Endometrium (tissue), 2 donors: ENCODE measurements around the gene SPC25.

Experiments
- FAIRE-seq: peaks from 2 replicates; lab custom pipeline; 2012; peaks lifted over from hg19 to GRCh38; lab: Jason Lieb, UNC
- donor health status: control.
- donor health status: control.

The SPC25 gene

DNA sequence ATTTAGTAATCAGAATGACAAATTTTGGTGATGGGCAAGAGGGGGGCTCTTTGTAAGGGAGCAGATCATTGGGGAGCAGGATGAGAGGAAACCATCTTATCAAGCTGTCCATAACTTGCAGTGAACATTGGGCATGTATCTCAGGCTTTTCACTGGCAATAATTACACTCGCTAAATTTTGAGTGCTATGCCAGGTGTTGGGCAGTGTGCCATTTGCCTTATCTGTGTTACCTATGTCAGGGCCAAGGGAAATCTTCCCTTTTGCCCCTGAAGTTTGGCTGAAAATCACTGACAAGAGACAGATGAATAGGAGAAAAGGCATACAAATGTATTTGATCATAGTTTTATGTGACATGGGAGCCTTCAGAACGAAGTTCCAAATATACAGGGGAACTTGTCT, 48.8 kb downstream of the SPC25 start:
- no peak for FAIRE-seq

DNA sequence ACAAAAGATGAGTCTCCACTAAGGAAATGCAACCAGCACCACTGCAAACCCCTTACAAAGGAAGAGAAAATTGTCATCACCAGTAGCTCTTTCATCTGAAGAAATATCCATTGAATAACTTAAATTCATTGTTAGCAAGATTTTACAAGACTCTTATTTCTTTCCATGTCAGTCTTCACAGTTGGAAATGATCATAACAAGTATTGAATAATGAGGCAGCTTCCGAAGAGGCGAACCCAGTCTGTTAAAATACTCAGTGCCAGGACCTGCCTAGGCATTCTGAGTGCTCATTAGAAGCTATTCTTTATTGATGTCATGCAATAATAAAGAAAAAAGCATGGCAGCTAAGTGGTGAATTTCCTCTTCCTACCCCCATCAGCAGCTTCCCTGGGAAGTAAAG, 54.3 kb downstream of the SPC25 start:
- FAIRE-seq = no peak

DNA sequence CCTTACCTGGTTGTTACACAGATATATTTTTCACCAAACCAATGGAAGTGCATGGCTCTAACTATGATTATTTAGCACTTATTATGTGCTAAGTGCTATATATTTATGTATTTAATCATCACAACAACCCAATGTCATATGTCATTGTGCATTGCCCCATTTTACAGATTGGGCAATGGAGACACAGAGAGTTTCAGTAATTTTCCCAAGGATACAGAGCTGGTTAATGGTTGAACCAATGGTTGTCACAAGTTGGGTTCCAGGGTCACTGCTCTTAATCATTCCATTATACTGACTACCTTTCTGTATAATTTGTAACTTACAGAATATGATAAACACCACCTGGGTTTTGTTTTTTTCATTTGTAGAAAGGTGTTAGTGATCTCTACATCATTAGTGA, 58.6 kb downstream of the SPC25 start:
- FAIRE-seq = no peak

DNA sequence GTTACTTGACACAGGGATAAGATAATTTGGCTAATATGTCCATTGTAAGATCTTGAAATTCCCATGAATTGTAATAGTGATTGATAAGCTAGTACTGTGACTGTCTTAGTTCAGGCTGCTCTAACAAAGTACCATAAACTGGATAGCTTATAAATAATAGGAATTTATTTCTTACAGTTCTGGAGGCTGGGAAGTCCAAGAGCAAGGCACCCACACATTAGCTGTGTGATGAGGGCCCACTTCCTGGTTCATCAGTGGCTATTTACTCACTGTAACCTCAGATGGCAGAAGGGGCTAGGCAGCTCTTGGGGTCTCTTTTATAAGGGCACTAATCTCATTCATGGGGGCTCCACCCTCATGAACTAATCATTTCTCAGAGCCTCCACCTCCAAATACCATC, 59.3 kb downstream of the SPC25 start:
- no peak for FAIRE-seq

DNA sequence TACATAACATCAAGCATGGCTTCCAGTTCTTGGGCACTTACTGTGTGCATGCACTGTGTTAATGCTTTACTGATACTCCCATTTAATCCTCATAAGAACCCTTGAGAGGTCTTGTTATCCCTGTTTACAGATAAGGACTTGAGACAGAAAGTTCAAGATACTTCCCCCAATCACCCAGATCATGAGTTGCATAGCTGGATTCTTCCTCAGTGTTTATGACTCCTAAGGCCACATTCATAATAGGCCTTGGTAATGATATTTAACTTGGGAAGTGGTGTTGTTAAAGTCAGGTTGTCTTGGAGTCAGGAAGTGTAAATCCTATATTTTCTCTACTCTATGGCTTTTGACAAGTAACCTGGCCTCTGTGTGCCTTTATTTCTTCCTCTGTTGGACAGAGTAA, 65.1 kb downstream of the SPC25 start:
- no peak for FAIRE-seq

DNA sequence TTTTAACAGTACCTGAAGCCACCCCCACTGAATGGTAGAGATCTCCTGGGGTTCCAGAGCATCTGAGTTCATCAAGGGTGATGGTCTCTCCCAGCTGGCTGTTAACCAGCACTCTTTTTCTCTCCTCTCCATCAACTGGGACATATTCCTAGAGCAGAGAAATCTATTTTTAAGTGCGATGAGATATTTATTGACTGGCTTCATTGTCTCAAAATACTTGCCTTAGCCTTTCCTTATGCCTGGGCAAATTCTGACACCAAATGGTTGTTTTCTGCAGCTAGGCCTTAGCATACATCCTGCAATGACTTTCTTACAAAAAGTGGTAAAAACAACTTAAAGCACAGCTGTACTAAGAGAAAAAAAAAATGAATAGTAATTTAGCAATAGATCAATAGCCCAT, 68.2 kb downstream of the SPC25 start:
- no peak for FAIRE-seq

DNA sequence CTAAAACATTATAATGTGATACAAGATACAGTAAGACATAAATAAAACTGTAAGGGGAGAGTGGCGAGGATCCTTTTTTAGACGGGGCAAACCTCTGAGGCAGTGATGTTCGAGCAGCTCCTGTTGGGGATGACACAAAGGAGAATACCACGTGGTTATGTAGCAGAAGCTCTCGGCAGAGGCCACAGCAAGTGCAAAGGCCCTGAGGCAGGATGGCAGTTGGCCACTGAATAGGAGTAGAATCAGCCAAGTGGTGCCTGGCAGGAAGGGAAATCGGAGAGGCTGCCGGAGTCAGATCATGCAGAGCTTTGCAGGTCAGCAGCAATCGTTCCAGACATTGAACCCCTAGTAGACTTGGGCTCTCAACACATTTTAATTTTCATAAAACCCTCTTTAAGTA, 68.7 kb downstream of the SPC25 start:
- FAIRE-seq = no peak
